BJ (cell line): ENCODE measurements around the gene AVPI1. TPM values are rescaled to one million over a fixed set of nuclear protein-coding genes. Genes with fewer than 3 reads are reported as not detected.
"Not testable (repeated sequence)": the region's sequence is repeated elsewhere in the genome, so short reads cannot be mapped to it uniquely, and the experiment has no call there.

Source experiments
- CTCF ChIA-PET: fragments of 350-600 bp; formaldehyde crosslinking; extraction: SDS; loops from one replicate; lab custom pipeline; 2021; ENCODE audit warnings: antibody characterized with exemption, inconsistent platforms; lab: Yijun Ruan, JAX
- POLR2A ChIA-PET: fragments of 300-600 bp; sonication (Branson Sonifier 250); formaldehyde crosslinking; extraction: SDS; loops from one replicate; lab custom pipeline; 2021; ENCODE audit warnings: antibody characterized with exemption; lab: Charles Lee
- DNase-seq: peaks from one replicate; pipeline ENCODE4 v3.0.0-alpha.2; 2011; ENCODE audit warnings: low read depth
- H3K27me3 ChIP-seq: 2 replicates; pipeline ENCODE4 v1.6.0; 2011; ENCODE audit warnings: low read length; ENCODE audit not compliant: control insufficient read depth, insufficient read depth
- H3K36me3 ChIP-seq: 2 replicates; pipeline ENCODE4 v1.5.1; 2011; ENCODE audit warnings: low read length; ENCODE audit not compliant: control insufficient read depth, insufficient read depth
- H3K4me3 ChIP-seq: 2 replicates; pipeline ENCODE4 v1.5.1; 2011; ENCODE audit warnings: low read depth, mild to moderate bottlenecking, control low read depth, low read length
- CTCF ChIP-seq: IDR thresholded peaks from 2 replicates; pipeline ENCODE4 v1.5.1; 2011; ENCODE audit warnings: low read depth, mild to moderate bottlenecking, control low read depth, inconsistent platforms, low read length, moderate library complexity; ENCODE audit not compliant: insufficient read depth
- polyA plus RNA-seq: library from polyadenylated mRNA; depleted of rRNA; stranded (reverse); fragments of >200 nt; gene quantifications from 2 replicates; pipeline ENCODE4 v1.2.3, GENCODE V29; 2011

AVPI1 gene
- polyA plus RNA-seq, 1 experiment = 32.4 TPM

DNA sequence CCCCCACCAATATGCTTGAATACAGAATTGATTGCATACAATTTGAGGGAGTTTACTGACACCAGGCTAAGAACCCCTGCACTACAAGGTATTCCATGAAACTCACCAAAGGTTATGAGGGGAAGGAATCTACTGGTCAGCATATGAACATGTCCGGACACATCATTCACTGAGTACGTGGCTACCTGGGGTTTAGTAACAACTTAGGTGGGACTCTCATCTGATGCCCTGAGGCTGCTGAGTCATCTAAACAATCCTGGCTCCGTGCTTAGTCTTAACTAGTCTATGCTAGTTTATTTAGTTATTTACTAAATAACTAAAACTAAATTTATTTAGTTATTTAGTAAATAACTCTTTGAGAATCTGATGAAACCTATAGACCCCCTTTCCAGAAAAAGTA, 35.3 kb downstream of the AVPI1 start:
- H3K4me3 ChIP-seq = no peak overlapping the region
- no peak for DNase-seq
- H3K36me3 ChIP-seq = peaks cover 5% of the 10 kb centered on the region
- no peaks in the 10 kb centered on the region for H3K27me3 ChIP-seq
- ChIA-PET POLR2A (no interaction called here), CTCF (no interaction called here)
- no peak for TF ChIP-seq CTCF

- Histone ChIP-seq H3K4me3 (no peak overlapping the region), H3K27me3 (no peaks in the 10 kb centered on the region), H3K36me3 (peaks cover 2% of the 10 kb centered on the region)
- POLR2A ChIA-PET = no interaction called here
- DNase-seq = no peak
- CTCF ChIA-PET = no interaction called here
- TF ChIP-seq CTCF = no peak
Observed at GRCh38 chr10:97650726-97651125, 36.3 kb downstream of the AVPI1 start.

- CTCF ChIA-PET = interaction anchor here (0.9 to 1.1 kb wide), 2 partner anchors 9 to 31 kb away, joined by 3 read pairs; partner anchors contain the start of gene PI4K2A
- POLR2A ChIA-PET = interaction anchor here (0.6 kb wide), 1 partner anchor 115 kb away, joined by 3 read pairs; no protein-coding TSS in a partner anchor
- not testable (repeated sequence) for H3K27me3 ChIP-seq, H3K36me3 ChIP-seq, DNase-seq, H3K4me3 ChIP-seq
Observed at GRCh38 chr10:97649405-97649750, 37.7 kb downstream of the AVPI1 start.

DNA sequence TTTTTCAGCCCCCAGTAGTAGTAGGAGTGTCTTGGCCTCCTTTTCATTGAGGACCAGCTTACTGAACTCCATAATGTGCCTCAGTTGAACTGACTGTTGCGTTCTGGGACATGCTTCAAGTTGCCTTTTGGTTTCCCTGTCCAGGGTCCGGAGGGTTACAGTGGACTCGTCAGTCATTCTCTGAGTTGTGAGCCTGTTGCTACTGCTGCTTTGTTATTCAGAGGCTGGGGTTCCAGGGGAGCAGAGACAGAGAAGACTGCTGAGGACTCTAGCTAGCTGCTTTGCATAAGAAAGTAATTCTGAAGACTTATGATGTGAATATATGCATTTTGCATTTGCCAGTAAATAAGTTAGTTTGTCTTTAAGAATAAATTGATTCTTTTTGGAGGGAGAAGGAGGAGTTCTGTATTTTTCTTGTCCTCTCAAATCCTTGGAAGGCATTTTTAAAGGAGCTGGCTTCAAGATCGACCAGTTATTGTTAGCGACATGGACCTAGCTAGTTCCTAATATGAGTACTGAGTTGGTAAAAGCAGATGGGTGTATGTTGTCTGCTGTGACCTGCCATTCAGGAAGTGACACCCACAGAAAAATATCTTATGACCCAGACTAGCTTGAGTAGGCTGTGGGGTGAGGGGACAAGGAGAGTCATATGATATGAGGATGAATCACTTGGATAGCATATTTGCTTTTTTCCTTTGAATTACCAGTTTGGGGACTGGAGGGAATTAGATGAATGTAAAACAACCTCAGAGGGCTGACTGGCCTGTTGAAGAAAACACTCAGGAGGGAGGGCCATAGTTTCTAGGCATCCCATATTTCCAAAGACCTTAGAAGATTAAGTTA, 38.3 kb downstream of the AVPI1 start:
- Histone ChIP-seq H3K36me3 (peaks cover 1% of the 10 kb centered on the region), H3K27me3 (no peaks in the 10 kb centered on the region), H3K4me3 (no peak overlapping the region)
- peak; percentile 93 for DNase-seq
- TF ChIP-seq CTCF = no peak
- ChIA-PET POLR2A (interaction anchor here (0.6 kb wide), 1 partner anchor 114 kb away, joined by 3 read pairs; no protein-coding TSS in a partner anchor), CTCF (interaction anchor here (0.9 to 1.1 kb wide), 2 partner anchors 8 to 31 kb away, joined by 3 read pairs; partner anchors contain the start of gene PI4K2A)

DNA sequence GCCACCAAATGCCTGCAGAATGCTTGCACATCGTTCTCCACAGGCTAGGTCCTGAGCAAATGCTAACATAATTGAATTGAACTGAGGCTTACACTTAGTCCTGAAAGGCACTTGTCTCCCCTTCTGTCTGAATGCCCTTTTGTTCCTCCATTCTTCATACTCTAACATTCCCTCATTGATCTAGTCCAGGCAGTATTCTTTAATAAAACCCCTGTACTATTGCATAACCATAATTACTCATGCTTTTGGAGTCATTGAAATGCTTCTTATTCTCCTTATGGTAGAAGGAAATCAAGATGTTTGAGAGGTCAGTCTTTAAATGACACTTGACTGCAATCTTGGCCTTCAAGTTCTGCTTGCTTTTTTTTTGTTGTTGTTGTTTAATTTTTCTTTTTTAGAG, 39.5 kb downstream of the AVPI1 start:
- TF ChIP-seq CTCF = no peak
- CTCF ChIA-PET = no interaction called here
- POLR2A ChIA-PET = interaction anchor here (0.6 kb wide), 1 partner anchor 42 kb away, joined by 6 read pairs; no protein-coding TSS in a partner anchor
- Histone ChIP-seq H3K4me3 (no peak overlapping the region), H3K36me3 (no peaks in the 10 kb centered on the region), H3K27me3 (no peaks in the 10 kb centered on the region)
- no peak for DNase-seq
